ENCODE data around the gene NHSL1. TPM values are rescaled to one million over a fixed set of nuclear protein-coding genes. Genes with fewer than 3 reads are reported as not detected.
A peak's percentile ranks its signal among the peaks of the same experiment; 100 is the strongest.
"Not testable (repeated sequence)": the region's sequence is repeated elsewhere in the genome, so short reads cannot be mapped to it uniquely, and the experiment has no call there.

NHSL1 gene
- total RNA-seq, 6 experiments from 2014 or later, result 19.8 to 54.2 (median 28.5) TPM

DNA sequence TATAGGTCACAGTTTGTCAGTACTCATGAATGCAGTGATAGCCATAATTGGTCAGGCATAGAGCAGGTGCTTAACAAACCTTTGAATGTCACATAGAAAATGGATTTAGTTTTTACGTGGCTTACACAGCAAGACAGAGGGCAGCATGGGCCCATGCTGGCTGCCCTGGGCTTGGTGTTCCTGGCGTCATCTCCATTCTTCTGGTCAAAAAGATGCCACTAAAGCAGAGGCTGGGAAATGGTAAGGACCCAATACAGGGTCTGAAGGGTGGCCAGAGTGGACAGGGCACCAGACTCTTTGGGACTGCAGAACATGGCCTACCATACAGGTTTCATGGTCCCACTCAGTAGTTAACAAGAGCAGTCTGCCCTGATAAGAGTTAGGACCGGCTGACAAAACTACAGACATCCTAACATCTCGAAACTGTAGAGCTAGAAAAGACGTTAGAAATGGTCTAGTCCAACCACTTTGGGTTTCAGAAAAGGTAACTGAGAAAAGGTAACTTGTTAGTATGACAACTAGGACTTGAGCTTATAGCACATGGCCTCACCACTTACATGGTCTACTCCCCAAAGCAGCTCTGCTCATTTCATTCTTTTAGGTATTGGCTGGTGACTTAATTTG is 72.7 kb downstream of the NHSL1 start:
- Histone ChIP-seq H3K36me3 (peaks cover 0 to 30% (median 10%) of the 10 kb centered on the region in 4 donors), H3K9me3 (no peaks in the 10 kb centered on the region), H3K4me1 (peaks cover 0 to 41% (median 13%) of the 10 kb centered on the region in 4 donors), H3K4me3 (no peak overlapping the region), H3K27me3 (no peaks in the 10 kb centered on the region), H3K27ac (peak overlapping the region in 1 of 3 donors; percentile 16)
- WGBS (ENCODE audit: insufficient coverage, low coverage, low lambda C conversion rate, missing lambda C conversion rate), result 77% methylated on average over 4 of the region's 5 CpGs
- DNase-seq, result no peak
- intact Hi-C loops (cut with DNase I), result loop anchor here in 1 of 2 donors (5.0 kb wide), 1 partner anchor 81 kb away; no protein-coding TSS in a partner anchor
- ATAC-seq, result no peak
- no peak for TF ChIP-seq POLR2A (IDR thresholded peaks at IDR 0.05)
- TF ChIP-seq, protein P1, sequence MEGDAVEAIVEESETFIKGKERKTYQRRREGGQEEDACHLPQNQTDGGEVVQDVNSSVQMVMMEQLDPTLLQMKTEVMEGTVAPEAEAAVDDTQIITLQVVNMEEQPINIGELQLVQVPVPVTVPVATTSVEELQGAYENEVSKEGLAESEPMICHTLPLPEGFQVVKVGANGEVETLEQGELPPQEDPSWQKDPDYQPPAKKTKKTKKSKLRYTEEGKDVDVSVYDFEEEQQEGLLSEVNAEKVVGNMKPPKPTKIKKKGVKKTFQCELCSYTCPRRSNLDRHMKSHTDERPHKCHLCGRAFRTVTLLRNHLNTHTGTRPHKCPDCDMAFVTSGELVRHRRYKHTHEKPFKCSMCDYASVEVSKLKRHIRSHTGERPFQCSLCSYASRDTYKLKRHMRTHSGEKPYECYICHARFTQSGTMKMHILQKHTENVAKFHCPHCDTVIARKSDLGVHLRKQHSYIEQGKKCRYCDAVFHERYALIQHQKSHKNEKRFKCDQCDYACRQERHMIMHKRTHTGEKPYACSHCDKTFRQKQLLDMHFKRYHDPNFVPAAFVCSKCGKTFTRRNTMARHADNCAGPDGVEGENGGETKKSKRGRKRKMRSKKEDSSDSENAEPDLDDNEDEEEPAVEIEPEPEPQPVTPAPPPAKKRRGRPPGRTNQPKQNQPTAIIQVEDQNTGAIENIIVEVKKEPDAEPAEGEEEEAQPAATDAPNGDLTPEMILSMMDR (IDR thresholded peaks at IDR 0.05), result no peak

GRCh38 chr6:138425256-138425655 is 74.0 kb downstream of the NHSL1 start:
- H3K27ac ChIP-seq, H3K9me3 ChIP-seq, DNase-seq, ATAC-seq, H3K27me3 ChIP-seq, H3K4me3 ChIP-seq: not testable (repeated sequence)
- Histone ChIP-seq H3K4me1 (peaks cover 0 to 52% (median 19%) of the 10 kb centered on the region in 4 donors), H3K36me3 (peaks cover 0 to 30% (median 9%) of the 10 kb centered on the region in 4 donors)
- intact Hi-C loops (cut with DNase I), result loop anchor here in 1 of 2 donors (5.0 kb wide), 1 partner anchor 82 kb away; no protein-coding TSS in a partner anchor
- 68% methylated on average over 6 of the region's 7 CpGs for WGBS (ENCODE audit: insufficient coverage, low coverage, low lambda C conversion rate, missing lambda C conversion rate)

DNA sequence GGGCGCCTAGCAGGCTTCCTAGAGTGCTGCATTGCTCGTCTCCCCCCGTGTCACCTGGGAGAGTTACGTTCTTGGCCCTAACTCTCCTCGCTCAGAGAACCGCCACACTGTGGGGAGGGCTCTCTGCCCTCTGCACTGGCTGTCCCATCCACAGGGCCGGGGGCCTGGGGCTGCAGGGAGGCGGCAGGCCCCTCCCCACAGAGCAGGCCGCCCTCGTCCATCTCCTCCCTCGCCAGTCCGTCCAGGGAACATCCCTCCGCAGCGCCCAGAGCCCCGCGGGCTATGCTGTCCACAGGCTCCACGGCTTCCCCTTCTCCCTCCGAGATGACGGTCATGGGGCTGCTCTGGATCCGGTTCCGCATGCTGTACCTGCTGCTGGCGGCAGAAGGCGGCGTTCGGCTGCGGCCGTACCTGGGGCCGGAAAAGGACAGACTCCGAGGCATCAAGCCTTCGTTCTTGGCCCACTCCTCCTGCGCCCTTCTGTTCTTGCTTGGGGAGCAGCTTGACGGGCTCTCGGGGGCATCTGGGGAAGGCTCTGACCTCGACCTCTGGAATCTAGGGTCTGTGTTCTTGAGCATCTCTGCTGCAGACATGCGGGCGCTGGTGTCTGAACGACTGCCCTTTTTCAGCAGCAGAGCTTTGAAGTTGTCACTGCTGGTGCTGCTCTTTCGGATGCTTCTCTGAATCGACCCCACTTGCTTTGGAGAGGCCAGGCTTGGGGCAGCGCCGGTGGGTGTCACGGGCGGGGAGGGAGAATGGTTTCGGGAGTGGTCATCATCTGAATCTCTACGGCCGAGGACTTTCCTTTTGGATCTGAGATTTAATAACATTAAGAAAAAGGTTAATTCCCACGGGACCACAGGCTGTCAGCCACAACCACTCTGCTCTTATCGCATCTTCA is 75.0 kb downstream of the NHSL1 start:
- intact Hi-C loops (cut with DNase I), result no loop called here
- Histone ChIP-seq H3K9me3 (no peaks in the 10 kb centered on the region), H3K27ac (peak overlapping the region in 2 of 3 donors; percentile 23 to 79), H3K4me3 (no peak overlapping the region), H3K4me1 (peaks cover 0 to 49% (median 19%) of the 10 kb centered on the region in 4 donors), H3K27me3 (no peaks in the 10 kb centered on the region), H3K36me3 (peaks cover 0 to 27% (median 9%) of the 10 kb centered on the region in 4 donors)
- ATAC-seq, result peak in 1 of 4 donors; percentile 10
- no peak for DNase-seq
- 92% methylated on average over 14 of the region's 48 CpGs for WGBS (ENCODE audit: insufficient coverage, low coverage, low lambda C conversion rate, missing lambda C conversion rate)
- TF ChIP-seq POLR2A (IDR thresholded peaks at IDR 0.05), result no peak
- TF ChIP-seq, protein P1 (IDR thresholded peaks at IDR 0.05), result no peak

DNA sequence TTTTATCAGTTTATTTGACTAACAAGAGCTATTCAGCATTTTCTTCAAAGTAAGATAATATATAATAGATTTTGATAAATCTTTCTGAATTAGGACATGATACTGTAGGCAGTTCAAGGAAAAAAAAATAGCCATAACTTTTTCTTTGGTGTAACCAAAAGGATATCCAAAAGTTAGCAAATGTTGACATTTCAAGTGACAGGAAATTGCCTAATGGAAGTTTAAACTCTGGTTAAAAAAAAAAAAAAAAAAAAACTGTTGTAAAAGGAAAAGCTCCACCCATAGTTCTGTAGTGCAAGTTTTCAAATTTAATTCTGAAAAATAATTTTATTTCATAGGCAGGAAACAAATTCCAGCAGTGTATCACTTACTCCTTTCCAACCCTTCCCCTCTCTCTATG is 76.4 kb downstream of the NHSL1 start:
- ATAC-seq (peak in 3 of 4 donors; percentile 20 to 24 (median 22)), DNase-seq (no peak)
- H3K4me1 ChIP-seq, result peaks cover 0 to 41% (median 18%) of the 10 kb centered on the region in 4 donors
- no peaks in the 10 kb centered on the region for H3K27me3 ChIP-seq
- intact Hi-C loops (cut with DNase I), result no loop called here
- H3K36me3 ChIP-seq, result peaks cover 0 to 27% (median 5%) of the 10 kb centered on the region in 4 donors
- H3K4me3 ChIP-seq, result no peak overlapping the region
- H3K9me3 ChIP-seq, result no peaks in the 10 kb centered on the region
- TF ChIP-seq, protein P1 (IDR thresholded peaks at IDR 0.05), result no peak
- H3K27ac ChIP-seq, result peak overlapping the region; percentile 11 to 79 (median 66)

Measured in right lobe of liver (tissue), 6 donors.